ES-I3 (cell line): ENCODE measurements around the gene ASPM.
"Not testable (repeated sequence)": the region's sequence is repeated elsewhere in the genome, so short reads cannot be mapped to it uniquely, and the experiment has no call there.

Experiments
- H3K36me3 ChIP-seq: 2 replicates; pipeline ENCODE4 v1.6.1; 2013; ENCODE audit warnings: mild to moderate bottlenecking, low read length, control low read depth, moderate library complexity; ENCODE audit not compliant: insufficient read depth
- H3K4me1 ChIP-seq: 2 replicates; pipeline ENCODE4 v1.6.1; 2013; ENCODE audit warnings: mild to moderate bottlenecking, control low read depth, low read length; ENCODE audit not compliant: insufficient read depth
- H3K9ac ChIP-seq: 2 replicates; pipeline ENCODE4 v1.6.1; 2013; ENCODE audit warnings: low read depth, mild to moderate bottlenecking, low read length, moderate library complexity
- H3K9me3 ChIP-seq: 2 replicates; pipeline ENCODE4 v1.6.1; 2013; ENCODE audit warnings: mild to moderate bottlenecking, low read length, moderate library complexity; ENCODE audit not compliant: control insufficient read depth, insufficient read depth

The ASPM gene

DNA sequence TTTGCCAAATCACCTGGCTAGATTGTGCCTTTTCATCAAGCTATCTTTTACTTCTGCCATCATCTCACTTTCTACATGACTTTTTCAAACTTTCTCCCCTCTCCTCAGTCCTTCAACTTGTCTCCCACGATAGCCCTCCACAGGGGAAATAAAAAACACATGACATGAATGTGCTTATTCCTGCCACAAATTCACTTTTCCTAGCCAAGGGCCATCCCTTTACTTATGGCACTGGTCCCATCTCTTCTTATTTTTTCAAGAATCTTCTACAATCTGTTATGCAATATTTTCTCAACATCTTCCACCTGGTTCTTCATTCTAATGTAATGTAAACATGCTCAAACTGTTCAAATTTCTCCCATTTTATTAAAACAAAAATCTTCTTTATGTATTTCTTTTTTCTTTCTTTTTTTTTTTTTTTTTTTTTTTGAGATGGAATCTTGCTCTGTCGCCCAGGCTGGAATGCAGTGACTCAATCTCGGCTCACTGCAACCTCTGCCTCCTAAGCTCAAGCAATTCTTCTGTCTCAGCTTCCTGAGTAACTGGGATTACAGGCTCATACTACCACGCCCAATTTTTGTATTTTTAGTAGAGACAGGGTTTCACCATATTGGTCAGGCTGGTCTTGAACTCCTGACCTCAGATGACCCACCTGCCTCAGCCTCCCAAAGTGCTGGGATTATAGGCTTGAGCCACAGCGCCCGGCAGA is 111.7 kb downstream of the ASPM start:
- H3K4me1 ChIP-seq, H3K9me3 ChIP-seq, H3K9ac ChIP-seq, H3K36me3 ChIP-seq: not testable (repeated sequence)
